Testis (tissue), 3 donors: ENCODE measurements around the gene PSMA4. TPM values are rescaled to one million over a fixed set of nuclear protein-coding genes. Genes with fewer than 3 reads are reported as not detected.
"Not testable (repeated sequence)": the region's sequence is repeated elsewhere in the genome, so short reads cannot be mapped to it uniquely, and the experiment has no call there.

Experiments used
- DNase-seq: peaks from one replicate; pipeline ENCODE4 v3.0.0-alpha.2; 2019
- H3K27ac ChIP-seq, 2 donors: fragments of 200-600 bp; sonication (generic); one replicate each; pipeline ENCODE4 v1.5.1; 2019
- H3K27me3 ChIP-seq: fragments of 200-600 bp; sonication (generic); one replicate; pipeline ENCODE4 v1.5.1; 2019
- H3K36me3 ChIP-seq: fragments of 200-600 bp; sonication (generic); one replicate; pipeline ENCODE4 v1.5.1; 2017; ENCODE audit warnings: low read depth; ENCODE audit errors: missing control alignments
- H3K4me1 ChIP-seq: fragments of 200-600 bp; sonication (generic); one replicate; pipeline ENCODE4 v1.5.1; 2019
- H3K4me3 ChIP-seq, 2 donors: fragments of 200-600 bp; sonication (generic); one replicate each; pipeline ENCODE4 v1.5.1; 2017 to 2019
- H3K9me3 ChIP-seq: fragments of 200-600 bp; sonication (generic); one replicate; pipeline ENCODE4 v1.5.1; 2017
- CTCF ChIP-seq, 3 experiments: fragments of 450-650 bp in 2 of 3; fragments of 200-600 bp in 1 of 3; sonication (generic) in 1 of 3; IDR thresholded peaks; one replicate each; pipeline ENCODE4 v1.5.1; 2016 to 2019; ENCODE audit warnings: antibody characterized with exemption in 3 of 3, mild to moderate bottlenecking in 2 of 3, moderate library complexity in 1 of 3
- POLR2A ChIP-seq: fragments of 450-650 bp; IDR thresholded peaks from one replicate; pipeline ENCODE4 v1.6.1; 2017; ENCODE audit warnings: antibody characterized with exemption, mild to moderate bottlenecking, moderate library complexity
- WGBS, 2 donors: methylation state at CpG; one replicate each; pipeline ENCODE4 v1.1.5; 2018; 5-methylcytosine and 5-hydroxymethylcytosine counted together
- intact Hi-C: fragments of 100-400 bp; cut with DNase I; formaldehyde crosslinking; loops from one replicate; pipeline ENCODE4 v1.15.1; 2023; ENCODE audit warnings: low total_unique reads
- polyA plus RNA-seq: library from polyadenylated mRNA; stranded (reverse); fragments of 350-450 nt; fragmentation: Illumina TruSeq; extraction: RNeasy Lipid Tissue Mini Kit (QIAGEN cat#74804); gene quantifications from one replicate; pipeline ENCODE4 v1.2.3, GENCODE V29; 2014; ENCODE audit warnings: low read depth, low replicate concordance; ENCODE audit not compliant: insufficient read depth
- total RNA-seq, 2 donors: library from RNA; depleted of rRNA; stranded (reverse); fragments of >200 nt; gene quantifications; one replicate each; pipeline ENCODE4 v1.2.3, GENCODE V29; 2016

PSMA4 gene
- total and polyA plus RNA-seq, 3 donors from 2014 or later, result 97.4 to 204 (median 117) TPM

GRCh38 chr15:78506971-78507830 is 33.0 kb upstream of the PSMA4 start, which contains the start of gene HYKK:
Gene HYKK (plus strand): TSS chr15:78507577. CDS start chr15:78513089, 5,512 bp downstream.
- H3K27ac ChIP-seq, result peak within 1 kb of the TSS; percentile 31 to 43
- intact Hi-C loops, result loop anchor here (10.0 kb wide), 1 partner anchor 58 kb away; the partner anchor contains the start of gene CHRNA5
- DNase-seq, result peak; percentile 95
- 0 to 2% methylated on average over 25 to 62 of the region's 63 CpGs for WGBS, 2 donors
- H3K27me3 ChIP-seq, result no peaks in the 10 kb centered on the region
- no peaks in the 10 kb centered on the region for H3K9me3 ChIP-seq
- TF ChIP-seq POLR2A, result no peak
- peak in 1 of 3 experiments; percentile 13 for TF ChIP-seq CTCF (IDR thresholded peaks at IDR 0.05)
- H3K4me3 ChIP-seq, result peak within 1 kb of the TSS; percentile 74 to 79
- no peaks in the 10 kb centered on the region for H3K36me3 ChIP-seq
- H3K4me1 ChIP-seq, result no peaks in the 10 kb centered on the region

- no peak for DNase-seq
- H3K27ac ChIP-seq, result peak overlapping the region; percentile 31 to 43
- H3K9me3 ChIP-seq, result no peaks in the 10 kb centered on the region
- peak overlapping the region; percentile 74 to 79 for H3K4me3 ChIP-seq
- WGBS, 2 donors, result 2 to 3% methylated on average over 12 of the region's 13 CpGs
- H3K4me1 ChIP-seq, result no peaks in the 10 kb centered on the region
- no peaks in the 10 kb centered on the region for H3K27me3 ChIP-seq
- TF ChIP-seq POLR2A (no peak), CTCF (IDR thresholded peaks at IDR 0.05) (no peak)
- H3K36me3 ChIP-seq, result no peaks in the 10 kb centered on the region
- intact Hi-C loops, result loop anchor here (10.0 kb wide), 1 partner anchor 57 kb away; the partner anchor contains the start of gene CHRNA5
These were observed 32.4 kb upstream of the PSMA4 start for GRCh38 chr15:78507831-78508160.

GRCh38 chr15:78508272-78508671 is 32.0 kb upstream of the PSMA4 start:
- H3K27ac ChIP-seq, result no peak overlapping the region
- intact Hi-C loops, result loop anchor here (10.0 kb wide), 1 partner anchor 57 kb away; the partner anchor contains the start of gene CHRNA5
- TF ChIP-seq POLR2A, result no peak
- no peak for TF ChIP-seq CTCF (IDR thresholded peaks at IDR 0.05)
- WGBS, 2 donors, result 37 to 41% methylated on average over 6 of the region's 6 CpGs
- H3K36me3 ChIP-seq, result no peaks in the 10 kb centered on the region
- DNase-seq, result no peak
- peak overlapping the region; percentile 74 to 79 for H3K4me3 ChIP-seq
- H3K27me3 ChIP-seq, result no peaks in the 10 kb centered on the region
- H3K4me1 ChIP-seq, result no peaks in the 10 kb centered on the region
- H3K9me3 ChIP-seq, result no peaks in the 10 kb centered on the region

GRCh38 chr15:78509726-78510312 is 30.4 kb upstream of the PSMA4 start:
- WGBS, 2 donors, result 83 to 89% methylated on average over 6 of the region's 6 CpGs

GRCh38 chr15:78520035-78520434 is 20.2 kb upstream of the PSMA4 start:
- 94 to 99% methylated on average over 3 of the region's 3 CpGs for WGBS, 2 donors
- H3K27me3 ChIP-seq, H3K36me3 ChIP-seq, intact Hi-C loops, H3K27ac ChIP-seq, DNase-seq, H3K4me3 ChIP-seq, H3K4me1 ChIP-seq, H3K9me3 ChIP-seq: not testable (repeated sequence)

More at GRCh38 chr15:78509726-78510312, 30.4 kb upstream of the PSMA4 start:
- H3K36me3 ChIP-seq, result no peaks in the 10 kb centered on the region
- H3K4me3 ChIP-seq, result no peak overlapping the region
- H3K4me1 ChIP-seq, result no peaks in the 10 kb centered on the region
- TF ChIP-seq POLR2A (no peak), CTCF (IDR thresholded peaks at IDR 0.05) (no peak)
- intact Hi-C loops, result loop anchor here (10.0 kb wide), 1 partner anchor 55 kb away; the partner anchor contains the start of gene CHRNA5
- no peak overlapping the region for H3K27ac ChIP-seq
- no peaks in the 10 kb centered on the region for H3K27me3 ChIP-seq
- DNase-seq, result no peak
- H3K9me3 ChIP-seq, result no peaks in the 10 kb centered on the region
